CD4-positive, alpha-beta T cell (primary cell): ENCODE results near the gene SLC7A4. TPM values are rescaled to one million over a fixed set of nuclear protein-coding genes. Genes with fewer than 3 reads are reported as not detected.
"Not testable (repeated sequence)": the region's sequence is repeated elsewhere in the genome, so short reads cannot be mapped to it uniquely, and the experiment has no call there.

ENCODE experiments used
- ATAC-seq: fragments of 200-7000 bp; cut with Tn5 transposase; one replicate; pipeline ENCODE4 v1.10.0; 2022; ENCODE audit warnings: mild to moderate bottlenecking; ENCODE audit not compliant: poor library complexity
- CTCF ChIA-PET: fragments of 350-600 bp; sonication (Branson Sonifier 250); formaldehyde crosslinking; loops from one replicate; lab custom pipeline; 2021; ENCODE audit warnings: antibody characterized with exemption, inconsistent platforms; lab: Charles Lee
- POLR2A ChIA-PET: fragments of 350-600 bp; sonication (Branson Sonifier 250); formaldehyde crosslinking; loops from one replicate; lab custom pipeline; 2021; ENCODE audit warnings: antibody characterized with exemption, inconsistent platforms; lab: Charles Lee
- DNase-seq, 14 experiments: peaks; one replicate each; pipeline ENCODE4 v3.0.0-alpha.2; 2013 to 2020; ENCODE audit warnings: mixed read lengths in 2 of 14
- H3K27ac ChIP-seq, 2 donors: one replicate each; pipeline versions ENCODE4 v1.5.1 to v1.7.0; 2013; ENCODE audit warnings: low read length in 2 of 2, low read depth in 1 of 2, mild to moderate bottlenecking in 1 of 2
- H3K27me3 ChIP-seq, 2 experiments: 1 replicate in 1 of 2; 2 replicates in 1 of 2; pipeline versions ENCODE4 v1.6.1 to v1.7.0; 2013; ENCODE audit warnings: low read length in 2 of 2, control low read depth in 1 of 2, mild to moderate bottlenecking in 1 of 2, moderate library complexity in 1 of 2; ENCODE audit not compliant: insufficient read depth in 2 of 2, control insufficient read depth in 1 of 2
- H3K36me3 ChIP-seq: one replicate; pipeline ENCODE4 v1.6.1; 2013; ENCODE audit warnings: low read length, control low read depth; ENCODE audit not compliant: insufficient read depth
- H3K4me1 ChIP-seq: one replicate; pipeline ENCODE4 v1.6.1; 2013; ENCODE audit warnings: low read length, control low read depth; ENCODE audit not compliant: insufficient read depth
- H3K4me3 ChIP-seq: one replicate; pipeline ENCODE4 v1.5.1; 2013; ENCODE audit warnings: mild to moderate bottlenecking, low read length, moderate library complexity
- H3K9me3 ChIP-seq, 2 experiments: 1 replicate in 1 of 2; 2 replicates in 1 of 2; pipeline versions ENCODE4 v1.6.1 to v1.7.0; 2013; ENCODE audit warnings: low read length in 2 of 2, mild to moderate bottlenecking in 2 of 2, control low read depth in 1 of 2, moderate library complexity in 1 of 2; ENCODE audit not compliant: control insufficient read depth in 1 of 2, insufficient read depth in 1 of 2
- H3K27ac Mint-ChIP-seq: one replicate; pipeline ENCODE4 v1.8.0; 2020; ENCODE audit warnings: mixed read lengths
- H3K27me3 Mint-ChIP-seq: one replicate; pipeline ENCODE4 v1.8.0; 2021; ENCODE audit warnings: mixed read lengths
- H3K36me3 Mint-ChIP-seq: one replicate; pipeline ENCODE4 v1.8.0; 2021; ENCODE audit warnings: low read depth, mixed read lengths
- H3K4me1 Mint-ChIP-seq: one replicate; pipeline ENCODE4 v1.8.0; 2021; ENCODE audit warnings: low read depth, mixed read lengths
- H3K4me3 Mint-ChIP-seq: one replicate; pipeline ENCODE4 v1.8.0; 2020; ENCODE audit warnings: mild to moderate bottlenecking, mixed read lengths
- H3K9me3 Mint-ChIP-seq: one replicate; pipeline ENCODE4 v1.8.0; 2020; ENCODE audit warnings: mixed read lengths
- intact Hi-C, 2 experiments: fragments of 100-400 bp; cut with DNase I in 1 of 2; cut with micrococcal nuclease in 1 of 2; formaldehyde crosslinking; loops; one replicate each; pipeline versions ENCODE4 v1.15.1 to v1.9.0; 2023 to 2025; cut with DNase I, micrococcal nuclease
- total RNA-seq, 174 experiments: library from RNA in 2 of 174; stranded (reverse) in 2 of 174; gene quantifications; one replicate each; pipeline ENCODE4 v1.2.3 and lab custom pipeline; 2021 to 2026
- TF ChIP-seq, protein P1 (sequence below): fragments of 200-600 bp; IDR thresholded peaks from one replicate; pipeline ENCODE4 v1.8.0; 2022; ENCODE audit warnings: antibody characterized with exemption, mild to moderate bottlenecking

Gene SLC7A4
- total RNA-seq, 2 experiments from 2014 or later, result not detected

DNA sequence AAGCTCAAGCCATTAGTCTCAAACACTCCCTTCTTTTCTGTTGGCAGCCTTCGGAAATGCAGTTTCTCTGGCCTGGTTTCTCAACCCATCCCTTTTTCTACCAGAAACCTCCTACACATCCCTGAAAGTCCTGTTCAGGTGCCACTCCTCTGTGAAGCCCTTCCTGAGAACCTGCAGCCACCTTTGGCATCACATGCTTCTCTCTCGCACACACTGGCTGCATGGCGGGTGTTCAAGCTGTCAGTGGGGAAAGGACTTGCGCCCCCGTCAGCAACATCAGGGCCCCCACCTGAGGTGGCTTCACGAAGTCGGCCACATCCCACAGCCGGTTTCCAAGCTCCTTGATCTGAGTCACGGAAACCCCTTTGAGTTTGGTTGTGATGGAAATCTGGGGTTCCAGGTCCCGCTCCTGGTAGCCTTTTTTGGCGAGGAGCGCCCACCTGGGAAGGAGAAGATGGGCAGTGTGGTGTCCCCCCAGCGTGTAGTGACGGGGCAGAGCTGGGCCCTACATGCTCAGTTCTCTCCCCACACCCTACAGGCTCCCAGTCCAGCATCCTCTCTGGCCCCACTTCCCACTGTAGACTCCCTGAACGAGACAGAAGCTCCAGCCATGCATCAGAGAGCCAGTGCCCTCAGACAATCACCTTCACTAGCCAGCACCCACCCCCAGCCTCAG, 11.6 kb upstream of the SLC7A4 start:
- ATAC-seq (no peak), DNase-seq (no peak)
- Histone ChIP-seq H3K4me3 (no peak overlapping the region), H3K36me3 (no peaks in the 10 kb centered on the region), H3K27me3 (peaks cover 6 to 7% of the 10 kb centered on the region in 2 experiments), H3K27ac (no peak overlapping the region), H3K9me3 (no peaks in the 10 kb centered on the region), H3K4me1 (peaks cover 30% of the 10 kb centered on the region)
- Mint-ChIP-seq H3K4me3 (no peak overlapping the region), H3K36me3 (no peaks in the 10 kb centered on the region), H3K27me3 (peaks cover 36% of the 10 kb centered on the region), H3K27ac (no peak overlapping the region), H3K9me3 (no peaks in the 10 kb centered on the region), H3K4me1 (peaks cover 21% of the 10 kb centered on the region)
- CTCF ChIA-PET, result no interaction called here
- TF ChIP-seq, protein P1, sequence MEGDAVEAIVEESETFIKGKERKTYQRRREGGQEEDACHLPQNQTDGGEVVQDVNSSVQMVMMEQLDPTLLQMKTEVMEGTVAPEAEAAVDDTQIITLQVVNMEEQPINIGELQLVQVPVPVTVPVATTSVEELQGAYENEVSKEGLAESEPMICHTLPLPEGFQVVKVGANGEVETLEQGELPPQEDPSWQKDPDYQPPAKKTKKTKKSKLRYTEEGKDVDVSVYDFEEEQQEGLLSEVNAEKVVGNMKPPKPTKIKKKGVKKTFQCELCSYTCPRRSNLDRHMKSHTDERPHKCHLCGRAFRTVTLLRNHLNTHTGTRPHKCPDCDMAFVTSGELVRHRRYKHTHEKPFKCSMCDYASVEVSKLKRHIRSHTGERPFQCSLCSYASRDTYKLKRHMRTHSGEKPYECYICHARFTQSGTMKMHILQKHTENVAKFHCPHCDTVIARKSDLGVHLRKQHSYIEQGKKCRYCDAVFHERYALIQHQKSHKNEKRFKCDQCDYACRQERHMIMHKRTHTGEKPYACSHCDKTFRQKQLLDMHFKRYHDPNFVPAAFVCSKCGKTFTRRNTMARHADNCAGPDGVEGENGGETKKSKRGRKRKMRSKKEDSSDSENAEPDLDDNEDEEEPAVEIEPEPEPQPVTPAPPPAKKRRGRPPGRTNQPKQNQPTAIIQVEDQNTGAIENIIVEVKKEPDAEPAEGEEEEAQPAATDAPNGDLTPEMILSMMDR, result no peak
- POLR2A ChIA-PET, result interaction anchor here (1.4 kb wide), 1 partner anchor 42 kb away, joined by 4 read pairs; the partner anchor contains the start of gene THAP7
- intact Hi-C loops, result loop anchor here in 1 of 2 experiments (5.0 kb wide), 1 partner anchor 52 kb away; no protein-coding TSS in a partner anchor

DNA sequence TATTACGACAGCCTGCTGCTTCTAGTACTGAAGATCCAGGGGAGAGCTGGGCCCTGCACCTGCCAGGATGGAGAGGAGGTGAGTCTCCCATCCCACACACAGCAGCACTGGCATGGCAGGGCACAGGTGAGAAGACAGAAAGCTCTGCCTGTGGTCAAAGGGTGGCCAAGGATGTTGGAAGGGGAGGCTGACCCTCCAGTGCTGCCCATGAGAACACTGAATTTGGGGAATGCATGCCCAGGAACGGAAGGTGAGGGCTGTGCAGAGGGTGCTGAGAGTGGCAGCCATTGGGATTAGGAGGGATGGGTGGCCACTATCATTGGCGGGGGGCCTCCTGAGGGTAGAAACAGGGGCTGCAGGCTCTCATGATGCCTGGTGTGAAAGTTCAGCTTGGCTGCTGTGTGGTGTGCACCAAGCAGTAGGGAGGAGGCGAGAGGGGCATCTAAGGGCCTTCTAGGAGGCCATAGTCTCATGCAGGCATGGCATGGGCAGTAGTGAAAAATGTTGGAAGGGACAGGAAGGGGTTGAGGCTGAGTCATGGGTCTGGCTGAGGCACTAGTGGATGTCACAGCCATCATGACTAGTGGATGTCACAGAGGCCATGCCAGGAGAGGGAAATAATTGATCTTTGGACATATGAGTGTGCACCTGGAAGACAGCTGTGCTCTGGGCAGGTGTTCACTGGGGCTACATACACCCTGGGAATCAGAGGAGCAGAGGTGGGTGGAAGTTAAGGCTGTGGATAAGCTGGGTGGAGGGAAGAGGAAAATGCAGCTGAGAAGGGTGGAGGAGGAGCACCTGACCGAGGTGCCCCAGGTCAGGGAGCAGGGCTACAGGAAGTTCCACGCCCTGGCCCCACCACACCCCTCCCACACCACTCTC, 10.9 kb upstream of the SLC7A4 start:
- TF ChIP-seq, protein P1, result no peak
- Histone ChIP-seq H3K4me1 (peaks cover 30% of the 10 kb centered on the region), H3K27me3 (peaks cover 6 to 12% of the 10 kb centered on the region in 2 experiments), H3K9me3 (no peaks in the 10 kb centered on the region), H3K4me3 (no peak overlapping the region), H3K36me3 (no peaks in the 10 kb centered on the region), H3K27ac (no peak overlapping the region)
- Mint-ChIP-seq H3K4me3 (no peak overlapping the region), H3K4me1 (peaks cover 21% of the 10 kb centered on the region), H3K27ac (no peak overlapping the region), H3K27me3 (peaks cover 40% of the 10 kb centered on the region), H3K36me3 (no peaks in the 10 kb centered on the region), H3K9me3 (no peaks in the 10 kb centered on the region)
- intact Hi-C loops, result loop anchor here in 1 of 2 experiments (5.0 kb wide), 1 partner anchor 51 kb away; no protein-coding TSS in a partner anchor
- CTCF ChIA-PET, result no interaction called here
- ATAC-seq, result no peak
- DNase-seq, result no peak
- POLR2A ChIA-PET, result no interaction called here

DNA sequence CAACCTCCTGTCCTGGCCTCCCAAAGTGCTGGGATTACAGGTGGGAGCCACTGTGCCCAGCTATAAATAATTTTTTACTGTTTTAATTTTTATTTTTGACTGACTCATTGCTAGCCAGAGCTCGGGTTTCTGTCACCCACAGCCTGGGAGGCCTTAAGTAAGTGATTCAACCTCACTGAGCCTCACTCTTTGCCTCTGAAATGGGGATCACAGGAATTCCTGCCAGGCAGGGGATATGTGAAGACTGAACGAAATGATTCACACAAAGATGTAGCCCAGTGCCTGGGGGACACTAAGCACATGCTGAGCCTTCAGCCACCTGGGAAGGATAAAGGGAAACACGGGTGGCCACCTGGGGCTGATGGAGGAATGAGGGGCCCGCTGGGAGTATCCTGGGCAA, 9.6 kb upstream of the SLC7A4 start:
- Histone ChIP-seq H3K27me3 (peaks cover 6 to 12% of the 10 kb centered on the region in 2 experiments), H3K36me3 (no peaks in the 10 kb centered on the region), H3K4me1 (peaks cover 30% of the 10 kb centered on the region), H3K27ac (no peak overlapping the region), H3K4me3 (no peak overlapping the region), H3K9me3 (no peaks in the 10 kb centered on the region)
- H3K4me3 Mint-ChIP-seq, result no peak overlapping the region
- intact Hi-C loops, result loop anchor here in 1 of 2 experiments (5.0 kb wide), 1 partner anchor 50 kb away; no protein-coding TSS in a partner anchor
- no peaks in the 10 kb centered on the region for H3K9me3 Mint-ChIP-seq
- TF ChIP-seq, protein P1, result no peak
- POLR2A ChIA-PET, result no interaction called here
- DNase-seq (no peak), ATAC-seq (no peak)
- CTCF ChIA-PET, result no interaction called here
- no peaks in the 10 kb centered on the region for H3K36me3 Mint-ChIP-seq
- H3K27me3 Mint-ChIP-seq, result peaks cover 40% of the 10 kb centered on the region
- H3K27ac Mint-ChIP-seq, result no peak overlapping the region
- peaks cover 21% of the 10 kb centered on the region for H3K4me1 Mint-ChIP-seq

DNA sequence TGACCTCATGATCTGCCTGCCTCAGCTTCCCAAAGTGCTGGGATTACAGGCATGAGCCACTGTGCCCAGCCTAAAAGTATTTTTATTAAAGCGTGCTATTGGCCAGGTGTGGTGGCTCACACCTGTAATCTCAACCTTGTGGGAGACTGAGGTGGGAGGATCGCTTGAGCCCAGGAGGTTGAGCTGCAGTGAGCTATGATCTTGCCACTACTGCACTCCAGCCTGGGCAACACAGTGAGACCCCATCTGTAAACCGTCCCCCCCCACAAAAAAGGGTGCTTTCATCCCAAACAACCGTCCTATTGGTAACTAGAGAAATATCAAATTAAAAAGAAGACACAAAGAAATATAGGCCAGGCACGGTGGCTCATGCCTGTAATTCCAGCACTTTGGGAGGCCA, 6.8 kb upstream of the SLC7A4 start:
- Histone ChIP-seq H3K4me1 (peaks cover 12% of the 10 kb centered on the region), H3K27me3 (peaks cover 3 to 12% of the 10 kb centered on the region in 2 experiments)
- H3K27ac Mint-ChIP-seq, H3K36me3 ChIP-seq, H3K27ac ChIP-seq, CTCF ChIA-PET, DNase-seq, H3K9me3 Mint-ChIP-seq, H3K4me3 ChIP-seq, H3K4me1 Mint-ChIP-seq, POLR2A ChIA-PET, H3K4me3 Mint-ChIP-seq, H3K9me3 ChIP-seq, ATAC-seq, H3K36me3 Mint-ChIP-seq, intact Hi-C loops: not testable (repeated sequence)
- H3K27me3 Mint-ChIP-seq, result peaks cover 31% of the 10 kb centered on the region
